Body of pancreas (tissue), 4 donors: ENCODE data around the gene OGFOD2.

ENCODE experiments used
- POLR2A ChIP-seq, 3 donors: fragments of 450-650 bp; IDR thresholded peaks; one replicate each; pipeline ENCODE4 v1.6.1; 2016; ENCODE audit warnings: antibody characterized with exemption in 3 of 3, mild to moderate bottlenecking in 2 of 3
- TF ChIP-seq, protein P1 (sequence below), 7 experiments: fragments of 450-650 bp in 4 of 7; fragments of 200-600 bp in 3 of 7; sonication (generic) in 3 of 7; IDR thresholded peaks; one replicate each; pipeline ENCODE4 v1.5.1; 2016 to 2019; ENCODE audit warnings: antibody characterized with exemption in 7 of 7

DNA sequence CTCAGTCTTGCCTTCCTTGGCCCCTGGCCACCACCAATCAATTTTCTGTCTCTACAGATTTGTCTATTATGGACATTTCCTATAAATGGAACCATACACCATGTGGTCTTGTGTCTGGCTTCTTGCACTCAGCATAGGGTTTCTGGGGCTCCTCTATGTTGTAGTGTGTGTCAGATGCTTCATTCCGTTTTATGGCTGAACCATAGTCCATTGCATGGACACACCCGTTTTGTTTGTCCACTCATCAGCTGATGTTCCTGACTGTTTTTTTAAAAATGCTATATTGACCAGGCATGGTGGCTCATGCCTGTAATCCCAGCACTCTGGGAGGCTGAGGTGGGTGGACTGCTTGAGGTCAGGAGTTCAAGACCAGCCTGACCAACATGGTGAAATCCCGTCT lies 26.4 kb downstream of the OGFOD2 start:
- TF ChIP-seq POLR2A (IDR thresholded peaks at IDR 0.05), result no peak
- TF ChIP-seq, protein P1, sequence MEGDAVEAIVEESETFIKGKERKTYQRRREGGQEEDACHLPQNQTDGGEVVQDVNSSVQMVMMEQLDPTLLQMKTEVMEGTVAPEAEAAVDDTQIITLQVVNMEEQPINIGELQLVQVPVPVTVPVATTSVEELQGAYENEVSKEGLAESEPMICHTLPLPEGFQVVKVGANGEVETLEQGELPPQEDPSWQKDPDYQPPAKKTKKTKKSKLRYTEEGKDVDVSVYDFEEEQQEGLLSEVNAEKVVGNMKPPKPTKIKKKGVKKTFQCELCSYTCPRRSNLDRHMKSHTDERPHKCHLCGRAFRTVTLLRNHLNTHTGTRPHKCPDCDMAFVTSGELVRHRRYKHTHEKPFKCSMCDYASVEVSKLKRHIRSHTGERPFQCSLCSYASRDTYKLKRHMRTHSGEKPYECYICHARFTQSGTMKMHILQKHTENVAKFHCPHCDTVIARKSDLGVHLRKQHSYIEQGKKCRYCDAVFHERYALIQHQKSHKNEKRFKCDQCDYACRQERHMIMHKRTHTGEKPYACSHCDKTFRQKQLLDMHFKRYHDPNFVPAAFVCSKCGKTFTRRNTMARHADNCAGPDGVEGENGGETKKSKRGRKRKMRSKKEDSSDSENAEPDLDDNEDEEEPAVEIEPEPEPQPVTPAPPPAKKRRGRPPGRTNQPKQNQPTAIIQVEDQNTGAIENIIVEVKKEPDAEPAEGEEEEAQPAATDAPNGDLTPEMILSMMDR (IDR thresholded peaks at IDR 0.05), result no peak
